ENCODE data around the gene RANBP9. TPM values are rescaled to one million over a fixed set of nuclear protein-coding genes. Genes with fewer than 3 reads are reported as not detected.

RANBP9 gene
- total and polyA plus RNA-seq, 2 of the 13 experiments (the other 11 are each of a cell fraction or from before 2014, with no cell fraction given), result 26.6 to 30.6 TPM

GRCh38 chr6:13614926-13615791 is 96.5 kb downstream of the RANBP9 start, which contains the start of gene NOL7 (continued):
- no peak for TF ChIP-seq ATF1 (CRISPR knock-in tag; IDR thresholded peaks at IDR 0.05)
- TF ChIP-seq ZNF143 (CRISPR knock-in tag; IDR thresholded peaks at IDR 0.05), result peak; percentile 71
- TF ChIP-seq SOX13 (IDR thresholded peaks at IDR 0.05), result no peak
- TF ChIP-seq SOX13 (CRISPR knock-in tag; conservative IDR thresholded peaks at IDR 0.05 in 1 of 2, IDR thresholded peaks at IDR 0.05 in 1 of 2), result peak in 1 of 2 experiments; percentile 82; a peak in 2 of 4 replicates
- TF ChIP-seq ZSCAN12 (CRISPR knock-in tag; IDR thresholded peaks at IDR 0.05), result no peak
- peak; percentile 79; the same call in 1 of the 2 replicates for TF ChIP-seq ZFP1 (CRISPR knock-in tag; IDR thresholded peaks at IDR 0.05)
- TF ChIP-seq DMTF1 (CRISPR knock-in tag; IDR thresholded peaks at IDR 0.05), result peak; percentile 34; the same call in 1 of the 2 replicates
- peak; percentile 96 for TF ChIP-seq MED8 (CRISPR knock-in tag; IDR thresholded peaks at IDR 0.05; ENCODE audit: insufficient replicate concordance)
- peak; percentile 93 for TF ChIP-seq ZNF607 (CRISPR knock-in tag; IDR thresholded peaks at IDR 0.05; ENCODE audit: borderline replicate concordance)
- peak; percentile 85 for TF ChIP-seq PITX1 (CRISPR knock-in tag; IDR thresholded peaks at IDR 0.05)
- TF ChIP-seq FLYWCH1 (CRISPR knock-in tag; IDR thresholded peaks at IDR 0.05), result 0 out of 2 replicates have a peak, but pooled peaks have one; percentile 44
- TF ChIP-seq BATF2 (CRISPR knock-in tag; IDR thresholded peaks at IDR 0.05), result peak; percentile 98
- peak; percentile 100 for TF ChIP-seq TARDBP (CRISPR knock-in tag; IDR thresholded peaks at IDR 0.05)
- TF ChIP-seq RCOR2 (CRISPR knock-in tag; IDR thresholded peaks at IDR 0.05), result 0 out of 2 replicates have a peak, but pooled peaks have one; percentile 68
- TF ChIP-seq ZNF264 (CRISPR knock-in tag; IDR thresholded peaks at IDR 0.05), result peak; percentile 80
- no peak for TF ChIP-seq SNRNP70 (IDR thresholded peaks at IDR 0.05; ENCODE audit: low read depth, low read length)
- TF ChIP-seq ZNF720 (CRISPR knock-in tag; IDR thresholded peaks at IDR 0.05), result no peak
- no peak for TF ChIP-seq FOXA1 (IDR thresholded peaks at IDR 0.05)
- peak; percentile 56 for TF ChIP-seq FOXA1 (CRISPR knock-in tag; IDR thresholded peaks at IDR 0.05)
- peak; percentile 88; the same call in 1 of the 2 replicates for TF ChIP-seq ZNF225 (CRISPR knock-in tag; IDR thresholded peaks at IDR 0.05)
- TF ChIP-seq ZFP90 (CRISPR knock-in tag; IDR thresholded peaks at IDR 0.05; ENCODE audit: borderline replicate concordance), result peak; percentile 93
- no peak for TF ChIP-seq LRRFIP1 (CRISPR knock-in tag; conservative IDR thresholded peaks at IDR 0.05)
- TF ChIP-seq ZNF30 (CRISPR knock-in tag; IDR thresholded peaks at IDR 0.05), result peak; percentile 12; the same call in 1 of the 2 replicates
- peak; percentile 93 for TF ChIP-seq ETV5 (CRISPR knock-in tag; IDR thresholded peaks at IDR 0.05; ENCODE audit: borderline replicate concordance)
